SK-N-SH (cell line): ENCODE measurements around the gene GABRD. TPM values are rescaled to one million over a fixed set of nuclear protein-coding genes. Genes with fewer than 3 reads are reported as not detected.

Experiments
- CTCF ChIA-PET: fragments of 300-600, 350-600 bp; formaldehyde crosslinking; extraction: SDS; loops from one replicate; lab custom pipeline; 2021; lab: Yijun Ruan, JAX
- POLR2A ChIA-PET: fragments of 350-600 bp; sonication (Branson Sonifier 250); formaldehyde crosslinking; extraction: SDS; loops from one replicate; lab custom pipeline; 2020; ENCODE audit warnings: antibody characterized with exemption, inconsistent platforms; lab: Yijun Ruan, JAX
- DNase-seq: peaks from one replicate; pipeline ENCODE4 v3.0.0; 2012
- H2AFZ ChIP-seq: fragments of 200-600 bp; sonication (generic); 2 replicates; pipeline ENCODE4 v1.8.1; 2016; ENCODE audit warnings: antibody characterized with exemption, mild to moderate bottlenecking, low read depth
- H3F3A ChIP-seq: fragments of 200-600 bp; sonication (generic); replicated peaks from 2 replicates; pipeline ENCODE3; 2016; ENCODE audit warnings: antibody characterized with exemption, mild to moderate bottlenecking; ENCODE audit not compliant: insufficient read depth
- H3K27ac ChIP-seq, 2 experiments: fragments of 200-500 bp in 1 of 2; fragments of 200-600 bp in 1 of 2; sonication (Bioruptor generic) in 1 of 2; sonication (generic), shearing (Covaris generic) in 1 of 2; 2 replicates each; pipeline versions ENCODE4 v1.5.1 to v1.6.1; 2014 to 2016; ENCODE audit warnings: low read depth in 2 of 2, inconsistent platforms in 1 of 2, low read length in 1 of 2, mild to moderate bottlenecking in 1 of 2, mixed read lengths in 1 of 2
- H3K27me3 ChIP-seq: fragments of 200-600 bp; sonication (generic), shearing (Covaris generic); 2 replicates; pipeline ENCODE4 v1.6.1; 2016; ENCODE audit warnings: mixed run types; ENCODE audit not compliant: insufficient read depth
- H3K36me3 ChIP-seq, 2 experiments: fragments of 200-500 bp in 1 of 2; fragments of 200-600 bp in 1 of 2; sonication (Bioruptor generic) in 1 of 2; sonication (generic) in 1 of 2; replicated peaks in 1 of 2; 2 replicates each; pipeline versions ENCODE3 to v1.5.1; 2014 to 2016; ENCODE audit warnings: low read length in 1 of 2, mild to moderate bottlenecking in 1 of 2; ENCODE audit not compliant: insufficient read depth in 2 of 2, control insufficient read depth in 1 of 2
- H3K4me1 ChIP-seq, 2 experiments: fragments of 200-500 bp in 1 of 2; fragments of 200-600 bp in 1 of 2; sonication (Bioruptor generic) in 1 of 2; sonication (generic), shearing (Covaris generic) in 1 of 2; 2 replicates each; pipeline versions ENCODE4 v1.5.1 to v1.6.1; 2014 to 2016; ENCODE audit warnings: low read depth in 1 of 2, low read length in 1 of 2, mixed run types in 1 of 2; ENCODE audit not compliant: insufficient read depth in 2 of 2, control insufficient read depth in 1 of 2
- H3K4me2 ChIP-seq: fragments of 200-600 bp; sonication (generic), shearing (Covaris generic); 2 replicates; pipeline ENCODE4 v1.6.1; 2017; ENCODE audit warnings: mixed run types
- H3K4me3 ChIP-seq, 2 experiments: fragments of 200-500 bp in 1 of 2; fragments of 200-600 bp in 1 of 2; sonication (Bioruptor generic) in 1 of 2; sonication (generic), shearing (Covaris generic) in 1 of 2; 2 replicates each; pipeline versions ENCODE4 v1.5.1 to v1.8.1; 2014 to 2016; ENCODE audit warnings: low read depth in 2 of 2, inconsistent platforms in 1 of 2, low read length in 1 of 2, mild to moderate bottlenecking in 1 of 2, mixed read lengths in 1 of 2, moderate library complexity in 1 of 2
- H3K79me2 ChIP-seq: fragments of 200-600 bp; sonication (generic); 2 replicates; pipeline ENCODE4 v1.8.1; 2017; ENCODE audit warnings: mild to moderate bottlenecking; ENCODE audit not compliant: insufficient read depth
- H3K9ac ChIP-seq: fragments of 200-600 bp; sonication (generic); 2 replicates; pipeline ENCODE4 v1.6.1; 2017; ENCODE audit warnings: mixed run types
- H3K9me2 ChIP-seq: fragments of 200-600 bp; sonication (generic); 2 replicates; pipeline ENCODE4 v1.6.1; 2017; ENCODE audit warnings: mixed run types
- H3K9me3 ChIP-seq: fragments of 200-600 bp; sonication (generic); 2 replicates; pipeline ENCODE4 v1.6.1; 2017; ENCODE audit warnings: mixed run types, mild to moderate bottlenecking, moderate library complexity
- H4K20me1 ChIP-seq: fragments of 200-600 bp; sonication (generic); 2 replicates; pipeline ENCODE4 v1.6.1; 2017; ENCODE audit warnings: mild to moderate bottlenecking, mixed run types; ENCODE audit not compliant: insufficient read depth
- EP300 ChIP-seq, 2 experiments: IDR thresholded peaks; 2 replicates each; pipeline versions ENCODE4 v1.4.0 to v1.6.1; 2012; ENCODE audit warnings: borderline replicate concordance in 1 of 2, low read depth in 1 of 2, low read length in 1 of 2
- EZH2phosphoT487 ChIP-seq: fragments of 200-600 bp; sonication (generic); IDR thresholded peaks from 2 replicates; pipeline ENCODE4 v1.6.1; 2017; ENCODE audit warnings: low read depth, mixed run types, mild to moderate bottlenecking, antibody characterized with exemption, moderate library complexity, borderline replicate concordance
- FOSL2 ChIP-seq: IDR thresholded peaks from 2 replicates; pipeline ENCODE4 v1.4.0; 2012; ENCODE audit warnings: low read depth, mild to moderate bottlenecking, moderate library complexity, borderline replicate concordance
- FOXJ3 ChIP-seq: sonication (generic); formaldehyde crosslinking; IDR thresholded peaks from 2 replicates; pipeline ENCODE4 v1.5.1; 2020; ENCODE audit warnings: mild to moderate bottlenecking, missing genetic modification reagents
- GABPA ChIP-seq: IDR thresholded peaks from 2 replicates; pipeline ENCODE4 v1.4.0; 2012; ENCODE audit warnings: low read depth, mild to moderate bottlenecking
- GATA2 ChIP-seq: sonication (generic); formaldehyde crosslinking; IDR thresholded peaks from 2 replicates; pipeline ENCODE4 v1.5.0; 2020; ENCODE audit warnings: mild to moderate bottlenecking, missing genetic modification reagents
- NRF1 ChIP-seq: IDR thresholded peaks from 2 replicates; pipeline ENCODE4 v1.6.1; 2012; ENCODE audit warnings: low read depth, mild to moderate bottlenecking, low read length
- POLR2AphosphoS5 ChIP-seq: IDR thresholded peaks from 2 replicates; pipeline ENCODE4 v1.6.1; 2012; ENCODE audit warnings: low read depth, low read length
- RAD21 ChIP-seq: IDR thresholded peaks from 2 replicates; pipeline ENCODE4 v1.6.1; 2012; ENCODE audit warnings: mild to moderate bottlenecking, low read length
- RCOR1 ChIP-seq: fragments of 150-350 bp; IDR thresholded peaks from 2 replicates; pipeline ENCODE4 v1.6.1; 2017; ENCODE audit warnings: antibody characterized with exemption, low read length
- RFX5 ChIP-seq: IDR thresholded peaks from 2 replicates; pipeline ENCODE4 v1.6.1; 2012; ENCODE audit warnings: mild to moderate bottlenecking, improper control_type of control experiment, low read length
- RXRA ChIP-seq: IDR thresholded peaks from 2 replicates; pipeline ENCODE4 v1.4.0; 2012; ENCODE audit warnings: low read depth, mild to moderate bottlenecking, borderline replicate concordance
- TCF12 ChIP-seq: IDR thresholded peaks from 2 replicates; pipeline ENCODE4 v1.4.0; 2012
- TEAD4 ChIP-seq: IDR thresholded peaks from 2 replicates; pipeline ENCODE4 v1.4.0; 2012; ENCODE audit warnings: mild to moderate bottlenecking, borderline replicate concordance; ENCODE audit not compliant: insufficient read depth
- WGBS: methylation state at CpG from one replicate; pipeline ENCODE4 v1.1.6; 2017; ENCODE audit warnings: low lambda C conversion rate; 5-methylcytosine and 5-hydroxymethylcytosine counted together
- polyA plus RNA-seq, 3 experiments: library from polyadenylated mRNA; depleted of rRNA; stranded (reverse); fragments of >200 nt; gene quantifications; 2 replicates each; pipeline ENCODE4 v1.2.3, GENCODE V29; 2012
- TF ChIP-seq, protein P1 (sequence below): fragments of 200-600 bp; sonication (generic); IDR thresholded peaks from 2 replicates; pipeline ENCODE4 v1.6.1; 2017; ENCODE audit warnings: antibody characterized with exemption, mild to moderate bottlenecking, moderate library complexity
- TF ChIP-seq, protein P2 (sequence below): fragments of 150-350 bp; IDR thresholded peaks from 2 replicates; pipeline ENCODE4 v1.6.1; 2016; ENCODE audit warnings: mild to moderate bottlenecking, low read depth, low read length
- TF ChIP-seq, protein P3 (sequence below): IDR thresholded peaks from 2 replicates; pipeline ENCODE4 v1.4.0; 2012; ENCODE audit warnings: low read depth, borderline replicate concordance

GABRD gene
- polyA plus RNA-seq, 1 of the 3 experiments (the other 2 are of a cell fraction) = 0.07 TPM

DNA sequence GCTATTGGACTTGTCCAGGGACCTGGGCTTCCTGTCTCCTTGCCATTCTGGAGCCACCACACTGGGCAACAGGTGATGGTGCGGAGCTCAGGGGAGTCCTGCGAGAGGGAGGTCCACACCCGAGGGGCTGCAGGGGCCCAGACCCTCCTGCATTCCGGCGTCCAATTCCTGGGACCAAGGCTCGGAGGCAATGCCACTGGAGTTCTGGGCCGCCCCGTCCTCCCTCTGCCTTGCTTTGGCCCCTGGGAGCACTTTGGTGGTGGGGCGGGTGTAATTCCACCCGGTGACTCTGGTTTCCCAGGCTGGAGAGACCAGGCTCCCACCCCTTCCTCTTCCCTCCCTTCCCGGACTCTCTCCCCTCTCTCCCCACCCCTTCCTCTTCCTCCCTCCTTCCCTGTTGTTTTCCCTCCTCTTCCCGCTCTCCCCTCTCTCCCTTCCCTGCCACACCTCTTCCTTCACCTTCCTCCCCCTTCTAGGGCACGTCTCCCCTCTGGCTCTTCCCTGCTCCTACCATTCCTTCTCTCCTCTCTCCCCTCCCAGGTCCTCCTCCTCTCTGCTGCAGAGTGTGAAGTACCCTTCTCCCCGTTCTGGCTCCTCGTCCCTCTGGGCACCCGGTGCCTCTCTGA lies 33.0 kb downstream of the GABRD start (continued):
- TF ChIP-seq, protein P1, sequence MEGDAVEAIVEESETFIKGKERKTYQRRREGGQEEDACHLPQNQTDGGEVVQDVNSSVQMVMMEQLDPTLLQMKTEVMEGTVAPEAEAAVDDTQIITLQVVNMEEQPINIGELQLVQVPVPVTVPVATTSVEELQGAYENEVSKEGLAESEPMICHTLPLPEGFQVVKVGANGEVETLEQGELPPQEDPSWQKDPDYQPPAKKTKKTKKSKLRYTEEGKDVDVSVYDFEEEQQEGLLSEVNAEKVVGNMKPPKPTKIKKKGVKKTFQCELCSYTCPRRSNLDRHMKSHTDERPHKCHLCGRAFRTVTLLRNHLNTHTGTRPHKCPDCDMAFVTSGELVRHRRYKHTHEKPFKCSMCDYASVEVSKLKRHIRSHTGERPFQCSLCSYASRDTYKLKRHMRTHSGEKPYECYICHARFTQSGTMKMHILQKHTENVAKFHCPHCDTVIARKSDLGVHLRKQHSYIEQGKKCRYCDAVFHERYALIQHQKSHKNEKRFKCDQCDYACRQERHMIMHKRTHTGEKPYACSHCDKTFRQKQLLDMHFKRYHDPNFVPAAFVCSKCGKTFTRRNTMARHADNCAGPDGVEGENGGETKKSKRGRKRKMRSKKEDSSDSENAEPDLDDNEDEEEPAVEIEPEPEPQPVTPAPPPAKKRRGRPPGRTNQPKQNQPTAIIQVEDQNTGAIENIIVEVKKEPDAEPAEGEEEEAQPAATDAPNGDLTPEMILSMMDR = no peak
- no peak for TF ChIP-seq GATA2 (CRISPR knock-in tag)
- no peak for TF ChIP-seq FOSL2
- no peak for TF ChIP-seq FOXJ3 (CRISPR knock-in tag)
- TF ChIP-seq EP300 (IDR thresholded peaks at IDR 0.05; ENCODE audit: borderline replicate concordance in 1 of 2, low read depth in 1 of 2, low read length in 1 of 2) = no peak
- no peak for TF ChIP-seq RAD21
- TF ChIP-seq RCOR1 = no peak
- TF ChIP-seq, all 33 proteins: peak for 0

DNA sequence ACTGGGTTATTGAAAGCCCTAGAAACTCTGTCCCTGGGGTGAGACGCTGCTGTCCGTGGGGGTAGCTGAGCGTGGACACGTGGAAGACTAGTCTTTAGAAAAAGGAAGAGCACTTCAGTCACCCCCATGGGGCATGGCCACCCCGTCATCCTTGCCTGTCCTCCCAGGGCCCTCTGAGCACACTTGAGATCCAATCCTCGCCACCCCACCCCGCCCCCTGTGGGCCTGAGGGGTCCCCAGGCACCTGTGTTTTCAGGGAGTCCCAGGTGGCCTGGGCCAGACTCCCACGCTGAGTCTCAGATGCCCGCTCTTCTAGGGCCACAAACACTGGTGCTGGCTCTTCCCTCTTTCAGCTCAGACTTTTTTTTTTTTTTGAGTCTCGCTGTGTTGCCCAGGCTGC lies 33.6 kb downstream of the GABRD start:
- H3K9me2 ChIP-seq = no peaks in the 10 kb centered on the region
- no peaks in the 10 kb centered on the region for H3F3A ChIP-seq
- no peak overlapping the region for H3K27ac ChIP-seq
- no peak overlapping the region for H3K4me3 ChIP-seq
- H3K9me3 ChIP-seq = no peaks in the 10 kb centered on the region
- peaks cover 0 to 17% of the 10 kb centered on the region in 2 experiments; a peak in 1 of 4 replicates for H3K4me1 ChIP-seq
- H3K27me3 ChIP-seq = no peaks in the 10 kb centered on the region
- 96% methylated on average over 7 of the region's 10 CpGs for WGBS
- no peak for DNase-seq
- ChIA-PET POLR2A (no interaction called here), CTCF (interaction anchor here (1.5 kb wide), 1 partner anchor 8 kb away, joined by 5 read pairs; no protein-coding TSS in a partner anchor)
- H3K36me3 ChIP-seq = no peaks in the 10 kb centered on the region
- TF ChIP-seq RXRA (no peak), FOXJ3 (CRISPR knock-in tag) (no peak), NRF1 (no peak), GABPA (no peak), EP300 (IDR thresholded peaks at IDR 0.05; ENCODE audit: borderline replicate concordance in 1 of 2, low read depth in 1 of 2, low read length in 1 of 2) (no peak), TEAD4 (no peak), TCF12 (no peak), RFX5 (no peak), POLR2AphosphoS5 (no peak), EZH2phosphoT487 (no peak)
- TF ChIP-seq, protein P2, sequence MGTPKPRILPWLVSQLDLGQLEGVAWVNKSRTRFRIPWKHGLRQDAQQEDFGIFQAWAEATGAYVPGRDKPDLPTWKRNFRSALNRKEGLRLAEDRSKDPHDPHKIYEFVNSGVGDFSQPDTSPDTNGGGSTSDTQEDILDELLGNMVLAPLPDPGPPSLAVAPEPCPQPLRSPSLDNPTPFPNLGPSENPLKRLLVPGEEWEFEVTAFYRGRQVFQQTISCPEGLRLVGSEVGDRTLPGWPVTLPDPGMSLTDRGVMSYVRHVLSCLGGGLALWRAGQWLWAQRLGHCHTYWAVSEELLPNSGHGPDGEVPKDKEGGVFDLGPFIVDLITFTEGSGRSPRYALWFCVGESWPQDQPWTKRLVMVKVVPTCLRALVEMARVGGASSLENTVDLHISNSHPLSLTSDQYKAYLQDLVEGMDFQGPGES = no peak
- TF ChIP-seq, protein P1 = no peak
- TF ChIP-seq, protein P3, sequence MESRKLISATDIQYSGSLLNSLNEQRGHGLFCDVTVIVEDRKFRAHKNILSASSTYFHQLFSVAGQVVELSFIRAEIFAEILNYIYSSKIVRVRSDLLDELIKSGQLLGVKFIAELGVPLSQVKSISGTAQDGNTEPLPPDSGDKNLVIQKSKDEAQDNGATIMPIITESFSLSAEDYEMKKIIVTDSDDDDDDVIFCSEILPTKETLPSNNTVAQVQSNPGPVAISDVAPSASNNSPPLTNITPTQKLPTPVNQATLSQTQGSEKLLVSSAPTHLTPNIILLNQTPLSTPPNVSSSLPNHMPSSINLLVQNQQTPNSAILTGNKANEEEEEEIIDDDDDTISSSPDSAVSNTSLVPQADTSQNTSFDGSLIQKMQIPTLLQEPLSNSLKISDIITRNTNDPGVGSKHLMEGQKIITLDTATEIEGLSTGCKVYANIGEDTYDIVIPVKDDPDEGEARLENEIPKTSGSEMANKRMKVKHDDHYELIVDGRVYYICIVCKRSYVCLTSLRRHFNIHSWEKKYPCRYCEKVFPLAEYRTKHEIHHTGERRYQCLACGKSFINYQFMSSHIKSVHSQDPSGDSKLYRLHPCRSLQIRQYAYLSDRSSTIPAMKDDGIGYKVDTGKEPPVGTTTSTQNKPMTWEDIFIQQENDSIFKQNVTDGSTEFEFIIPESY = no peak
- H2AFZ ChIP-seq = no peak overlapping the region
- no peaks in the 10 kb centered on the region for H3K79me2 ChIP-seq
- no peak overlapping the region for H3K9ac ChIP-seq
- no peaks in the 10 kb centered on the region for H4K20me1 ChIP-seq
- H3K4me2 ChIP-seq = no peak overlapping the region
